ENCODE results near the gene TMEM88.

TMEM88 gene

DNA sequence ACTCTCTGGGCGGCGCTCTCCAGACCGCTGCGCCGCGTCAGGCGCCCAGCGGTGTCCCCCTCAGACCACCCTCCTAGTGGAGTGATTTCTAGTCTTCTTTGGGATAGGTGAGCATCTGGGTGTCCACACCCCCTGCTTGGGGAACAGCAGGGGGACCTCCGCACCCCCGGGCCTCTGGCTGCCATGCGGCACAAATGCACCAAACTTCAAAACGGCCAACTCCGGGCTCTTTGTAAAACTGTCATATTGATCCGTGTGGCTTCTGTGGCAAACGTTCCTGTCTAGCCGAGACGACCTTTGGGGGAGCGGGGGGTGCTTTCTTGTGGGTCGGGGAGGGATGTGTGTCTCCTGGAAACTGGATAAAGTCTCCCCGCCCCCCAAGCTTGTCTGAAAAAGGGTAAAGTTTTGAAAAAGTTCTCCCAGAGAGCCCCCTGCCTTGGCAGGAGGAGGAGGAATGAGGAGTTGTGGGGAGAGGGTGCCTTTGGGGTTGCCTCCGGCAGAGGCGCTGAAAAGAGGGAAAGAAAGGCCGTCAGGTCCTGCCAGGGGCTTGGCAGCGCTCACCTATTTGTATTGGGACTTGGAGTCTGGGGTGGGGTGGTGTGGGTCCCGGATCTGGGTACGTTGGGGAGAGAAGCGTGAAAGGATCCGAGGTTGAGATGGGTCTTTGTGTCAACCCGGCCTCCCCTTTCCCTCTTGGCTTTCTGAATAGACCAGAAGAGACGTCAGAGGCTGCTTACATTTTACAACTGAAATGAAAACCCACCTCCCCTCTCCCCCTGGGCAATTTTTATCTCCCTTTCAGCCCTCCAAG is 31.6 kb downstream of the TMEM88 start:
- peak in 3 of 4 experiments; percentile 20 to 52 (median 23) for DNase-seq

DNA sequence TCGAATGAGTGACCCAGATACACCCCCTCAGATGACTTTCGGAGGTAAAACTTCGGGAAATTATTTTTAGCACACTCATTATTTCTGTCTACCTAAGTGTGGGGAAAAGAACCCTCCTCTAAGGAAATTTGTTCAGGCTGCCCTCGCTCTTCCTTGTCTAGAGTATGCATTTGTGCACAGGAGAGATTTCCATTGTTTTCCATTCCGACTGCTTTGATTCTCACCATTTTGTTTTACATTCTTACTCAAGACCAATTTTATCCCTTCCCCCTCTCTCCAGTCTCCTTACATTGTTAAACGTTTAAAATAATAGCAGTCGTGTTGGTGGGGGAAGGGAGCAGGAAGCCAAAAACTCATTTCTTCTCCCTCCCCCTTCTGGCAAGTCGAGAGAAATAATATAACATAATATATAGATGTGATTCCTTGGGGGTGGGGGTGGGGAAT is 32.2 kb downstream of the TMEM88 start:
- DNase-seq, result no peak

DNA sequence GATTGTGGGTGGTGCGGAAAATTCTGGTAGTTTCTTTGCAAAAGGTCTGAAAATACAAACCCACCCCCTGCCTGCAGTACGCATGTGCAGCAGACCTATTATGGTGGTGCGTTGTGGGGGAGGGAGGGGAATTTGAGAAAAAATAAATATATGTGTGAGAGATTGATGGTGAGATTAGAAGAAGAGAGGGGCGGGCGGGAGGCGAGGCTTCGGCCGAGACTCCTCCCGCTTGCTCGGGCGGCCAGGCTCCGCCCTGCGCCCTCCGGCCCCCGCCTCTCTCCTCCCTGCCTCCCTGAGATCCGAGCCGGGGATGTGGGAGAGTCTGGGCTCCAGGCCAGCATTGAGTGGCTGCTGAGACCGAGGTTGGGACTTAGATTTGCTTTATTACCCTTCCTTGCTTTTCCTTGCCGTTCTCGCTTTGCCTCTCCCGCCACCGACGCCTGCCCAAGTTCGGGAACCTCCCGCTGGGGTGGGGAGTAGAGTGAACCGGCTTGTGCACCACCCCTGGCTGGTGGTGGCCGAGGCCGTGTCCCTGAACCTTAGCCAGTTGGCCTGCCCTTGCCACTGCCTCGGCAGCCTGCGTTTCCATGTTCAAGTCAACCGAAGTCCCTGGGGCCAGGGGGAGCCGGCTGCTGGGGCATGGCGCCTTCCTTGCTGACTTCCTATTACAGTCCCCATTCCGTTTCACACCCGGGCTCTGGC is 32.8 kb downstream of the TMEM88 start:
- DNase-seq, result peak; percentile 61 to 83 (median 68)

DNA sequence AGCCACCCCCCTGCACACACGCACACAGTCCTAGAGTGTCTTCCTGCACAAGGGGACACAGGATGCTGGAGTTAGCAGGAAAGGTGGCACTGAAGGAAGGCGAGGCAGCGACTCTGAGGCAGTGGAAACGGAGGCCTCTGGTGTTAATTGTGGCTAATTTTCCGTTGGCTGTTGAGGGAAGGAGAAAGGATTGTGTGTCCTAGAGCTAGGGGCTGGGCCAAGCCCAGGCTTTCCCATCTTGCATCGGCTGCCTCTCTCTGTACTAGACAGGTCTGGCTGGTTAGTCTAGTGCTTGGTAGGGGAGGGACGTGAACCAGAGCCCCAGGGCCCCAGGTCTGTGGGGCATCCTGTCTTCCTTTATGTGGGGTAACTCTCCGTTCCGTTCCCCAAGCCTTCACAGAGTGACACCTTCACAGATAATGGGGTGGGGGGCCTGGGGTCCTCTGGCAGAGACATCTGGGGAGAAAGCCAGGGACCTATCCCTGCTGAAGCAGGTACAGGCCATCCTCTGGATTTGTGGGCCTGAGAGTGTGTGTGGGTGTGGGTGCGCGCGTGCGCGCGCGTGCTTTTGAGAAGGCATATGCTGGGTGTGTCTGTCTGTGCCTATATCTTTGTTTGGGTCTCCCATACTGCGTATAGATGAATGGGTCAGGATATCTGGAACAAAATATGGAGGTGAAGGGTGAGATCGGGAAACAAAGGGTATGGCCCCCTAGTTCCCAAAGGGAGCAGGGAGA is 33.5 kb downstream of the TMEM88 start, which contains the start of gene CHD3:
CHD3 (plus strand) TSS at position 606 of the 737 bp plus-strand sequence. CDS start 212 bp downstream, outside the sequence.
- DNase-seq, result peak in 2 of 4 experiments; percentile 25 to 40

DNA sequence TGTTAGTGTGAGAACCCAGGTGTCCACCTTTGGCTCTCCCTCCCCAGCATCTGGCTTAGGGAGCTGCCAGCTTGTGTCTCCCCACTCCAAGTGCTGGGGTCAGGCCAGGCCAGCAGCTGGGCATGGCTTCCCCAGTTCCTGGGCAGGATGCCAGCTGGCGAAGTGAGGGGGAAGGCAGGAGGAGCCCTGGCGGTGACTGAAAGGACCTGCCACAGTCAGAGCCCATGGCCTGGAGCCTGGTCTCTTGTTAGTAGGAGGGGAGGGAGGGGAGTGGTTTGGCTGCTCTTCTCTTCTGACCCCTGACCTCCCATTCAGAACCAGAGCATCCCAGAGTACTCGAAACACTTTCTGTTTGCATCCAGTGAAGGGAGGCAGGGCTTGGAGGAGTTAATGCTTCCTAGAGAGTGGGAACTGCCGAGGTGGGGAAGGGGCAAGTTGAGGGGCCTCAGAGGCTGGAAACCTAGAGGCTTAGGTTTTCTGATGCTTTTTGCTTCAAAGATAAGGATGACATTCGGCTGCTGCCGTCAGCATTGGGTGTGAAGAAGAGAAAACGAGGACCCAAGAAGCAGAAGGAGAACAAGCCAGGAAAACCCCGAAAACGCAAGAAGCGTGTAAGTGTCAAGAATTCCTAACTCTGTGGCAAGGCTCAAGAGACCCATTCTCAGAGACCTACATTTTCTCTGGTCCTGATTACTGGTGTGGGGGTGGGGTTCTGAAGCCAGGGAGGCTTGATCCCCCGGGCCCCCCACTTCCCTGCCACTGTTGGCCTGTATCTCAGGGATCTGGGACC is 34.5 kb downstream of the TMEM88 start:
- no peak for DNase-seq

DNA sequence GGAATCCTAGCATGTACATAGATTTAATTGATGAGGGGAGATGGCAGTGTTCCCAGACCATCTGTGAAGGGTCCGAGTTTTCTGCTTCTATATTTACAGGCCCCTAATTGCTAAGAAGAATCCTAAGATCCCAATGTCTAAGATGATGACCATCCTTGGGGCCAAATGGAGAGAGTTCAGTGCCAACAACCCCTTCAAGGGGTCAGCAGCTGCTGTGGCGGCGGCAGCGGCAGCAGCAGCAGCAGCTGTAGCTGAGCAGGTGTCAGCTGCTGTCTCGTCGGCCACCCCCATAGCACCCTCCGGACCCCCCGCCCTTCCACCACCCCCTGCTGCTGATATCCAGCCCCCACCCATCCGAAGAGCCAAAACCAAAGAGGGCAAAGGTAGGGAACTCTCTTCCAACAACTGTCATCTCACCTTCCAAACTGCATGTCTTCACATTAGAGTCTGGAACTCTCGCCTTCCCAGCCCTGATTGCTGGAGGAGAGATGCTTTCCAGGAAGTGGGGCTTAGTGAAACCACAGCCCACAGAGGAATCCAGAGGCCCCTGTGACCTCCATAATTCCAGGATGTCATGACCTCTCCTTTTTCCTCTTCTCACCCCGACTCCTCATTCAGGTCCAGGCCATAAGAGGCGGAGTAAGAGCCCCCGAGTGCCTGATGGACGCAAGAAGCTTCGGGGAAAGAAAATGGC is 38.5 kb downstream of the TMEM88 start:
- DNase-seq, result no peak

DNA sequence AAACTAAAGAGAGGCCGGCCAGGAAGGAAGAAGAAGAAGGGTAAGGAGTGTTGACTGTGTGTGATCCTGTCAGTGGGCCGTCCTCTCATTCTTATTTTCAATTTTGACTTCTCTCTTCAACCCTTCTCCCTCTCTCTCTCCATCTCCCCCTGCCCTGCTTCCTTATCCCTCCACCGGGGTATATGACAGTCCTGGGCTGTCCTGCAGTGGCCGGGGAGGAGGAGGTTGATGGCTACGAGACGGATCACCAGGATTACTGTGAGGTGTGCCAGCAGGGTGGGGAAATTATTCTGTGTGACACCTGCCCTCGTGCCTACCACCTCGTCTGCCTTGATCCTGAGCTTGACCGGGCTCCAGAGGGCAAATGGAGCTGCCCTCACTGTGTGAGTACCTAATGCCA is 39.4 kb downstream of the TMEM88 start:
- no peak for DNase-seq

DNA sequence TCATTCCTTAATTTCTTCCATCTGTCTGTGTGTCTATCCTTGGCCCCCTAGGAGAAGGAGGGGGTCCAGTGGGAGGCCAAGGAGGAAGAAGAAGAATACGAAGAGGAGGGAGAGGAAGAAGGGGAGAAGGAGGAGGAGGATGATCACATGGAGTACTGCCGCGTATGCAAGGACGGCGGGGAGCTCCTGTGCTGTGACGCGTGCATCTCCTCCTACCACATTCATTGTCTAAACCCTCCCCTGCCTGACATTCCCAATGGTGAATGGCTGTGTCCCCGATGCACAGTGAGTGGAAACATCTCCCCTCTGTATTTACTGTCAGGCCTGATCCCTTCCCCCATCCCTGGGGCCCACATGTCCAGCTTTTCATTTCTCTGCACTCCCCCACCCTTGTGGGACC is 40.0 kb downstream of the TMEM88 start:
- no peak for DNase-seq

DNA sequence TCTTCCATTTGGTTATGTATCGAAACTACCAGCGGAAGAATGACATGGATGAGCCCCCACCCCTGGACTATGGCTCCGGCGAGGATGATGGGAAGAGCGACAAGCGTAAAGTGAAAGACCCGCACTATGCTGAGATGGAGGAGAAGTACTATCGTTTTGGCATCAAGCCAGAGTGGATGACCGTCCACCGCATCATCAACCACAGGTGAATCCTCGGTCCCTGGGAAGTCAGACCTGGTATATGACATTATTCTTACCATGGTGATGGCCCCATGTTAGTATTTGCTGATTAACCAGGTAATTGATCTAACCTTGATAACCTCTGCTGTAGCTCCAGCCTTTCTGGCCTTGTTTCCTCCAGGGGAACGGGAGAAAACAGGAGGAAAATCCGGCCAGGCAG is 42.2 kb downstream of the TMEM88 start:
- DNase-seq, result no peak

DNA sequence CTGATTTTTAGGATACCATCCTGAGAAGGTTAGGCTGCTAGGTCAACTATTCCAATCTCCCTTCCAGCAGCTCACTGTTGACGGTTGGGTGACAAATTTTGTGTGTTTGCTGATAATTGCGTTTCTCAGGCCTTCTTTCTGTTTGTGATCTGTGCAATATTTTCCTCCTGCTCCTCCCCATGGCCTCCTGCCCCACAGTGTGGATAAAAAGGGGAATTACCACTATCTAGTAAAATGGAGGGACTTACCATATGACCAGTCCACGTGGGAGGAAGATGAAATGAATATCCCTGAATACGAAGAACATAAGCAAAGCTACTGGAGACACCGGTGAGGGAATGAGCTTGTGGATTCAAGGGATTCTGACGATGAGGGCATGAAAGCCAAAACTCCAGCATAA is 42.9 kb downstream of the TMEM88 start:
- DNase-seq, result no peak

DNA sequence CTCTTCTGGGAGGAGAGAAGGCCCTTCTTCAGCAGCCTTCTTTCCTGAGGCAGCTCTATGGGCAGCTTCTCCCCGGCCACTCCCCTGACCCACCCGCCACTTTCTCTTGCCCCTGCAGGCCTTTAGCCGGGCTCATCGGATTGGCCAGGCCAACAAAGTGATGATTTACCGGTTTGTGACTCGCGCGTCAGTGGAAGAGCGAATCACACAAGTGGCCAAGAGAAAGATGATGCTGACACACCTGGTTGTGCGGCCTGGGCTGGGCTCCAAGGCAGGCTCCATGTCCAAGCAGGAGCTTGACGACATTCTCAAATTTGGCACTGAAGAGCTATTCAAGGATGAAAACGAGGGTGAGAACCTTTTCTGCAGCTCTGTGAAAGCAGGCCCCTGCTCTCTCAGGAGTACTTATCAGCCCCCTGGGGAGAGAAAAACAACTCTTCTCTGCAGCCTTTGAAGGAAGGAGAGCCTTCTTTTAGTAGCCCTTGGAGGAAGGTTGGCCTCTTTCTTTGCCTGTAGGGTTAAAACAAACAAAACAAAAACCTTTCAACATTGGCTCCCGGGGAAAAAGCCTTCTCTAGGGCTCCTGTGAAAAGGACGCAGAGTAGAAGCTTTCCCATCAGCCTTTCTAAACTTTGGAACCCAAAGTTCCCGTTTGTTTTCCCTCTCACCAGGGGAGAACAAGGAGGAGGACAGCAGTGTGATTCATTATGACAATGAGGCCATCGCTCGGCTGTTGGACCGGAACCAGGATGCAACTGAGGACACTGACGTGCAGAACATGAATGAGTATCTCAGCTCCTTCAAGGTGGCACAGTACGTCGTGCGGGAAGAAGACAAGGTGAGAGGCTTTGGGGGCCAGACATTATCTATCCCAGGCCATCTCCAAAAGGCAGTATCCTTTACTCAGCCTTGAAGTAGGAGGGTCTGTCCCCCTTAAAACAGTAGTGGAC is 48.6 kb downstream of the TMEM88 start:
- DNase-seq, result no peak

Data from activated naive CD4-positive, alpha-beta T cell (primary cell).